Astrocyte (in vitro differentiated cells and primary cell): ENCODE results near the gene PPP2R2D. TPM values are rescaled to one million over a fixed set of nuclear protein-coding genes. Genes with fewer than 3 reads are reported as not detected.

Experiments used
- DNase-seq: peaks from one replicate; pipeline ENCODE4 v3.0.0-alpha.2; 2010; ENCODE audit warnings: low read depth
- FAIRE-seq: peaks from 2 replicates; lab custom pipeline; 2011; peaks lifted over from hg19 to GRCh38; lab: Jason Lieb, UNC
- H2AFZ ChIP-seq: 2 replicates; pipeline ENCODE4 v1.6.0; 2012; ENCODE audit warnings: low read depth, low read length, inconsistent platforms
- H3K27ac ChIP-seq: 2 replicates; pipeline ENCODE4 v1.5.1; 2011; ENCODE audit warnings: low read depth, low read length, inconsistent platforms
- H3K27me3 ChIP-seq: 2 replicates; pipeline ENCODE4 v1.6.0; 2011; ENCODE audit warnings: low read length, inconsistent platforms; ENCODE audit not compliant: insufficient read depth
- H3K36me3 ChIP-seq: 2 replicates; pipeline ENCODE4 v1.5.1; 2011; ENCODE audit warnings: low read length, inconsistent platforms; ENCODE audit not compliant: insufficient read depth
- H3K4me1 ChIP-seq: 2 replicates; pipeline ENCODE4 v1.5.1; 2011; ENCODE audit warnings: low read length, inconsistent platforms; ENCODE audit not compliant: insufficient read depth
- H3K4me2 ChIP-seq: 2 replicates; pipeline ENCODE4 v1.6.0; 2012; ENCODE audit warnings: low read length, inconsistent platforms
- H3K4me3 ChIP-seq: 2 replicates; pipeline ENCODE4 v1.5.1; 2011; ENCODE audit warnings: low read depth, mild to moderate bottlenecking, low read length, inconsistent platforms; ENCODE audit not compliant: insufficient read depth
- H3K79me2 ChIP-seq: 2 replicates; pipeline ENCODE4 v1.6.0; 2012; ENCODE audit warnings: mild to moderate bottlenecking, low read length, inconsistent platforms; ENCODE audit not compliant: insufficient read depth
- H3K9ac ChIP-seq: 2 replicates; pipeline ENCODE4 v1.6.0; 2012; ENCODE audit warnings: mild to moderate bottlenecking, low read length, inconsistent platforms
- H3K9me3 ChIP-seq: 2 replicates; pipeline ENCODE4 v1.5.1; 2012; ENCODE audit warnings: low read depth, mild to moderate bottlenecking, low read length, inconsistent platforms; ENCODE audit not compliant: insufficient read depth
- H4K20me1 ChIP-seq: 2 replicates; pipeline ENCODE4 v1.6.0; 2012; ENCODE audit warnings: low read length, inconsistent platforms; ENCODE audit not compliant: insufficient read depth
- H3K27ac Mint-ChIP-seq: one replicate; pipeline ENCODE4 v1.8.0; 2021; ENCODE audit warnings: mild to moderate bottlenecking, mixed read lengths; ENCODE audit not compliant: unreplicated experiment
- H3K27me3 Mint-ChIP-seq: one replicate; pipeline ENCODE4 v1.8.0; 2021; ENCODE audit warnings: low read depth, mixed read lengths; ENCODE audit not compliant: unreplicated experiment
- H3K36me3 Mint-ChIP-seq: one replicate; pipeline ENCODE4 v1.8.0; 2021; ENCODE audit warnings: low read depth, mixed read lengths; ENCODE audit not compliant: unreplicated experiment
- H3K4me1 Mint-ChIP-seq: one replicate; pipeline ENCODE4 v1.8.0; 2021; ENCODE audit warnings: low read depth, mixed read lengths; ENCODE audit not compliant: unreplicated experiment
- H3K4me3 Mint-ChIP-seq: one replicate; pipeline ENCODE4 v1.8.0; 2021; ENCODE audit warnings: mild to moderate bottlenecking, moderate library complexity, mixed read lengths; ENCODE audit not compliant: unreplicated experiment
- H3K9me3 Mint-ChIP-seq: one replicate; pipeline ENCODE4 v1.8.0; 2021; ENCODE audit warnings: mild to moderate bottlenecking, mixed read lengths; ENCODE audit not compliant: unreplicated experiment
- CTCF ChIP-seq: IDR thresholded peaks from 2 replicates; pipeline ENCODE4 v1.5.1; 2011; ENCODE audit warnings: low read depth, mild to moderate bottlenecking, inconsistent platforms, low read length, moderate library complexity; ENCODE audit not compliant: insufficient read depth
- EZH2 ChIP-seq: IDR thresholded peaks from 2 replicates; pipeline ENCODE4 v1.6.1; 2012; ENCODE audit warnings: mild to moderate bottlenecking, low read length, inconsistent platforms; ENCODE audit not compliant: insufficient read depth
- total RNA-seq: library from RNA; stranded (reverse); gene quantifications from 2 replicates; pipeline ENCODE4 v1.2.1, GENCODE V29; 2021

PPP2R2D gene
- total RNA-seq, 1 donor from 2014 or later = 32.5 TPM

DNA sequence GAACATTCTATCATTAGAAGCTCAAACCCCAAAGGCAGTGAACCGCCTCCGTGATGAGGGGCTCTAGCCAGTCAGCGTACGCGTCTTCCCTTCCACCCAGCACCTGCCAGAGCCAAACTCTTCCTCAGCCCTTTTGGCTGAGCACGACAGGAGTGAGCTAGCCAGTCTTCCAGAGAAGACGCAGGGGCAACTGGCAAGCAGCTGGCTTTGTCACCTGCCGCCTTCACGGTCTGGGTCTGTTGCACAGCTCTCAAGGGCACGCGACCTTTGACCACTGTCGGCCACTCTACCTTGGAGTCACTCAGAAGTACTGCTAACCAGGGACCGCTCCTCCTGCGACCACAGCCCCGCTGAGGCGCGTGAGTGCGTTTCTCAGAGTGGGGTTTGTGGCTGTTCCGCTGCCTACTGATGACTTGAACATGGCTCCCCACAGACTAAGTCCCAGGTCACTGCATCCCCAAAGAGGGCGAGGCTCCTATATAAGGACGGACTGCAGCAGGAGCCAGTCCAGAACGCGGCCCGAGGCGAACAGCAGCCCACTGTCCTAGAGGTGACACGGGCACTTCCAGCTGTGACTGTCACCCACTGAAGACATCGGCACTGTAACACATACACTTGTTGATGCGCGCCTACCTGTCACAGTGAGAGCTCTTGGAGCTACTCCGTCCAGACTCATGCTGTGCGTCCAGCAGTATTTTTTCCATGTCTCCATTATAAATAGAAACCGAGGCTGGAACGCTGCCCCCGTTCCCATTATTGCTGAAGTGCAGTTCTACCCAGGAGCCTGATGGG, 72.5 kb downstream of the PPP2R2D start:
- H3K9ac ChIP-seq = no peak overlapping the region
- H2AFZ ChIP-seq = no peak overlapping the region
- no peak overlapping the region for H3K4me3 ChIP-seq
- DNase-seq (no peak), FAIRE-seq (no peak)
- H3K4me2 ChIP-seq = no peak overlapping the region
- Mint-ChIP-seq H3K4me3 (no peak overlapping the region), H3K4me1 (peaks cover 11% of the 10 kb centered on the region), H3K36me3 (peaks cover 42% of the 10 kb centered on the region), H3K27me3 (no peaks in the 10 kb centered on the region), H3K27ac (no peak overlapping the region), H3K9me3 (no peaks in the 10 kb centered on the region)
- no peaks in the 10 kb centered on the region for H3K9me3 ChIP-seq
- no peak overlapping the region for H3K27ac ChIP-seq
- peaks cover 6% of the 10 kb centered on the region for H3K36me3 ChIP-seq
- H4K20me1 ChIP-seq = peaks cover 70% of the 10 kb centered on the region
- H3K27me3 ChIP-seq = no peaks in the 10 kb centered on the region
- no peaks in the 10 kb centered on the region for H3K4me1 ChIP-seq
- H3K79me2 ChIP-seq = peaks cover 53% of the 10 kb centered on the region
- TF ChIP-seq EZH2 = no peak
- TF ChIP-seq CTCF = no peak

DNA sequence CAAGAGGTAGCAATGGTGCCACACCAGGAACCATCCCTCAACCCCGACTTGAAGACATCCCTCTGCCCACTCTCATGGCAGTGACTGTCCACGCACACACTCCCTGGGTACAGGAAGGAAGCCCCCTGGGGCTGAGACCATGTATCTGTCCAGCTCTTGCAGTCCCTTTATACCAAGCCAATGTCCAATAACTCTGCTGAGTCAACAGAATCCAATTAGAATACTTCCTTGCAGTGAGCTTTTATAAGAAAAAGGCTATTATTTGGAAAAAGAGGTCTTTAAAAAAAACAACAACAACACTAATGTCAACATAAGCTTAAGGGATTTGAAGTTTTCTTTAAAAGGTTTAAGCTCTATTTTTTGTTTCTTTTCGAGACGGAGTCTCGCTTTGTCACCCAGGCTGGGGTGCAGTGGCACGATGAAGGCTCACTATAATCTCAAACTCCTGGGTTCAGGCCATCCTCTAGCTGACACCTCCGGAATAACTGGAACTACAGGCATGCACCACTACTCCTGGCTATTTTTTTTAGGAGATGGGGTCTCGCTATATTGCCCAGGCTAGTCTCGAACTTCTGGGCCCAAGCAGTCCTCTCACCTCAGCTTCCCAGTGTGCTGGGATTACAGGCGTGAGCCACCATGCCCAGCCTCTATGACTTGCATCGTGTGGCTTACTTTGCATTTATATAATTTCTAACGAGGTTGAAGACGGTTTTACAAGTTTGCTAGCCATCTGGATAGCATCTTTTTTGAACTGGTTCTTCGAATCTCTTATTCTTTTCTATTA, 73.4 kb downstream of the PPP2R2D start:
- no peaks in the 10 kb centered on the region for H3K27me3 ChIP-seq
- peaks cover 78% of the 10 kb centered on the region for H4K20me1 ChIP-seq
- H3K27ac ChIP-seq = no peak overlapping the region
- DNase-seq (no peak), FAIRE-seq (no peak)
- peaks cover 39% of the 10 kb centered on the region for H3K36me3 Mint-ChIP-seq
- peaks cover 14% of the 10 kb centered on the region for H3K4me1 Mint-ChIP-seq
- no peak overlapping the region for H2AFZ ChIP-seq
- no peak for TF ChIP-seq EZH2
- TF ChIP-seq CTCF = no peak
- H3K4me2 ChIP-seq = no peak overlapping the region
- H3K4me3 ChIP-seq = no peak overlapping the region
- peaks cover 2% of the 10 kb centered on the region for H3K36me3 ChIP-seq
- H3K9ac ChIP-seq = no peak overlapping the region
- H3K27me3 Mint-ChIP-seq = no peaks in the 10 kb centered on the region
- H3K9me3 ChIP-seq = no peaks in the 10 kb centered on the region
- H3K79me2 ChIP-seq = peaks cover 62% of the 10 kb centered on the region
- no peak overlapping the region for H3K4me3 Mint-ChIP-seq
- no peaks in the 10 kb centered on the region for H3K4me1 ChIP-seq
- no peak overlapping the region for H3K27ac Mint-ChIP-seq
- H3K9me3 Mint-ChIP-seq = no peaks in the 10 kb centered on the region
